Activated CD4-positive, alpha-beta memory T cell treated with anti-CD3 and anti-CD28 coated beads, Interleukin-2, amount 10 ng/mL, durations not matched to agents 7 days and 5 days (primary cell): ENCODE measurements around the gene ARID3B. TPM values are rescaled to one million over a fixed set of nuclear protein-coding genes. Genes with fewer than 3 reads are reported as not detected.
"Not testable (repeated sequence)": the region's sequence is repeated elsewhere in the genome, so short reads cannot be mapped to it uniquely, and the experiment has no call there.

Experiments
- CTCF ChIA-PET: fragments of 350-600 bp; sonication (Branson Sonifier 250); formaldehyde crosslinking; loops from one replicate; lab custom pipeline; 2021; ENCODE audit warnings: antibody characterized with exemption, inconsistent platforms; lab: Charles Lee
- POLR2A ChIA-PET: fragments of 350-600 bp; sonication (Branson Sonifier 250); formaldehyde crosslinking; loops from one replicate; lab custom pipeline; 2021; ENCODE audit warnings: antibody characterized with exemption; lab: Charles Lee
- DNase-seq: peaks from one replicate; pipeline ENCODE4 v3.0.0-alpha.2; 2020
- H3K27ac Mint-ChIP-seq: one replicate; pipeline ENCODE4 v1.8.0; 2021; ENCODE audit warnings: mild to moderate bottlenecking, mixed read lengths
- H3K27me3 Mint-ChIP-seq: one replicate; pipeline ENCODE4 v1.8.0; 2021; ENCODE audit warnings: mixed read lengths
- H3K36me3 Mint-ChIP-seq: one replicate; pipeline ENCODE4 v1.8.0; 2021; ENCODE audit warnings: low read depth, mixed read lengths
- H3K4me1 Mint-ChIP-seq: one replicate; pipeline ENCODE4 v1.8.0; 2021; ENCODE audit warnings: mixed read lengths
- H3K4me3 Mint-ChIP-seq: one replicate; pipeline ENCODE4 v1.8.0; 2021; ENCODE audit warnings: mild to moderate bottlenecking, mixed read lengths
- H3K9me3 Mint-ChIP-seq: one replicate; pipeline ENCODE4 v1.8.0; 2021; ENCODE audit warnings: mixed read lengths
- total RNA-seq, 2 experiments: library from RNA; stranded (reverse); gene quantifications; one replicate each; pipeline ENCODE4 v1.2.3, GENCODE V29; 2021

Gene ARID3B, protein sequence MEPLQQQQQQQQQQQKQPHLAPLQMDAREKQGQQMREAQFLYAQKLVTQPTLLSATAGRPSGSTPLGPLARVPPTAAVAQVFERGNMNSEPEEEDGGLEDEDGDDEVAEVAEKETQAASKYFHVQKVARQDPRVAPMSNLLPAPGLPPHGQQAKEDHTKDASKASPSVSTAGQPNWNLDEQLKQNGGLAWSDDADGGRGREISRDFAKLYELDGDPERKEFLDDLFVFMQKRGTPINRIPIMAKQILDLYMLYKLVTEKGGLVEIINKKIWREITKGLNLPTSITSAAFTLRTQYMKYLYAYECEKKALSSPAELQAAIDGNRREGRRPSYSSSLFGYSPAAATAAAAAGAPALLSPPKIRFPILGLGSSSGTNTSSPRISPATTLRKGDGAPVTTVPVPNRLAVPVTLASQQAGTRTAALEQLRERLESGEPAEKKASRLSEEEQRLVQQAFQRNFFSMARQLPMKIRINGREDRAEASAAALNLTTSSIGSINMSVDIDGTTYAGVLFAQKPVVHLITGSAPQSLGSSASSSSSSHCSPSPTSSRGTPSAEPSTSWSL
- 10 to 100 TPM; 49.2 to 52.1 TPM for total RNA-seq

DNA sequence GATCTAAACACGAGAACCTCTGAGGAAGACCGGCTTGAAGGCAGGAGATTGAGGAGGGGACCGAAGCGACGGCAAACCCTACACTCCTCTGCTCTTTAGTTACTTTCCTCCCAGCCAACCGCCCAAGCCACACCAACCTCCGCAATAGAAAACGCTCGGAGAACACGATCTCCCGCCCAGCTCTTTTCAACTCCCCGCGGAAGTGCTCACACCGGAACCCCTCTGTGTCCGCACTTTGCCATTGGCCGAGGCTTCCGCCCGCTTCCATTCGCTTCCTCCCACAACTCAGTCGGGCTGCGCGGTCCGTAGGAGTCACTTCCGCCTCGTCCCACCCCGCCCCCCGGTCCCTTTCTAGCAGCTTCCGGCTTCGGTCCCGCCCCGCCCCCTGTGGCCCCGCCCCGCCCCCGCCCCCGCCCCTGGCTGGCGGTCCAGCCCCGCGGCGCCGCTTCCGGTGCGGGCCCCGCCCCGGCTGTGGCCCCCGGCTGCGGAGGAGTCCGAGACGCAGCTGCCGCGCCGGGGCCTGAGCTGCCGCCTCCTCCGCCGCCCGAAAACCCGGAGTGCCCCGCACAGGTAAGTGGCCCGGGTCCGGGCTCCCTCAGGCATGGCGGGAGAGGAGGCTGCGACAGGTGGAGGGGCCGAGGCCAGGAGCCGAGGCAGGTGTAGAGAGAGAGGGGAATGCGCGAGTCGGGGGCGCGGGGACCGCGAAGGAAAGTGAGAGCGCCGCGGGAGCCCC is at the start of gene ARID3B:
Gene ARID3B (plus strand): TSS at position 460 of the 733 bp plus-strand sequence. CDS start 2,717 bp downstream, outside the sequence.
- ChIA-PET POLR2A (interaction anchor here (0.6 to 7.8 kb wide), 46 partner anchors 9 to 1085 kb away, joined by 3 to 99 read pairs (median 4); partner anchors contain the start of genes CLK3, PML, RPP25 and UBL7), CTCF (interaction anchor here (0.6 to 3.6 kb wide), 10 partner anchors 12 to 385 kb away, joined by 3 to 20 read pairs (median 5); partner anchors contain the start of genes CLK3 and UBL7)
- no peaks in the 10 kb centered on the region for H3K9me3 Mint-ChIP-seq
- H3K27me3 Mint-ChIP-seq: no peaks in the 10 kb centered on the region
- peaks cover 58% of the 10 kb centered on the region for H3K4me1 Mint-ChIP-seq
- H3K4me3 Mint-ChIP-seq: peak within 1 kb of the TSS; percentile 99
- DNase-seq: peak; percentile 97
- peaks cover 49% of the 10 kb centered on the region for H3K36me3 Mint-ChIP-seq
- peak within 1 kb of the TSS; percentile 96 for H3K27ac Mint-ChIP-seq

DNA sequence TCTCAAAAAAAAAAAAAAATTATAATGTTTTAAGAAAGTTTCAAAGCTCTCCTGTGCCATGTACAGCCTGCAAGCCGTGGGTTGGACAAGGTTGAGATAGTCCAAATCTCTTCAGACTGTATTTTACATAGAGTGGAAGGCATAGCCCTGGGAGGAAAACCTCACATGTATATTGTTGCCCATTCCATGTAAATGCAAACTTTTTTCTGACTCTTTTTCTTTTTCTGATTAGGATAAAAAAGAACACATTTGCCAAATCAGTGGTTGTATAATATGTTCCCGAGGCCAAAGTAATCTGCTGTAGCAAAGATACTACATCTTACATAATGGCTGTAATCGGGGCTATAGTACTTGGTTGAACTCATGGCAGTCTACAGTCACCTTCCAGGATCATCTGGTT is 44.4 kb upstream of the ARID3B start:
- Mint-ChIP-seq H3K27me3 (no peaks in the 10 kb centered on the region), H3K4me3 (no peak overlapping the region), H3K36me3 (peaks cover 2% of the 10 kb centered on the region), H3K27ac (no peak overlapping the region), H3K9me3 (no peaks in the 10 kb centered on the region), H3K4me1 (no peaks in the 10 kb centered on the region)
- CTCF ChIA-PET: no interaction called here
- POLR2A ChIA-PET: no interaction called here
- no peak for DNase-seq

DNA sequence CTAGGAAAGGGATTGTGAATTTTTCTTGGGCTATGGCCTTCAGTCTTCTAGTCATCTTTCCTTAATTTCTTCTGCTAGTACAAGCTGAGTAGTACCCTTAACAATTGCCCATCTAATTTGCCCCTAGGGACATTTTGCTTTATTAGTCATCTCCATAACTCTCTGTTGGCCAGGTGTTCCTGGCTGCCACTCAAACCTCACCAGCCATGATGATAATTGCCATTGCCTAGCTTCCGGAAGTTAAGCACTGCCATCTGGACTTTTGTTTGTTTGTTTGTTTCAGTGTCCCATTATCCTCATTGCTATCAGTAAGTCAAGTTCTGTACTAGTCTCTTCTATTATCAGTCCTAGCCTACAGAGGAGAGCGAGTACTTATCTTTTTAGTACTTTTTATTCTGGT is 43.4 kb upstream of the ARID3B start:
- Mint-ChIP-seq H3K27ac (no peak overlapping the region), H3K36me3 (peaks cover 3% of the 10 kb centered on the region), H3K4me1 (no peaks in the 10 kb centered on the region), H3K27me3 (no peaks in the 10 kb centered on the region), H3K9me3 (no peaks in the 10 kb centered on the region), H3K4me3 (no peak overlapping the region)
- DNase-seq: no peak
- ChIA-PET CTCF (no interaction called here), POLR2A (no interaction called here)

DNA sequence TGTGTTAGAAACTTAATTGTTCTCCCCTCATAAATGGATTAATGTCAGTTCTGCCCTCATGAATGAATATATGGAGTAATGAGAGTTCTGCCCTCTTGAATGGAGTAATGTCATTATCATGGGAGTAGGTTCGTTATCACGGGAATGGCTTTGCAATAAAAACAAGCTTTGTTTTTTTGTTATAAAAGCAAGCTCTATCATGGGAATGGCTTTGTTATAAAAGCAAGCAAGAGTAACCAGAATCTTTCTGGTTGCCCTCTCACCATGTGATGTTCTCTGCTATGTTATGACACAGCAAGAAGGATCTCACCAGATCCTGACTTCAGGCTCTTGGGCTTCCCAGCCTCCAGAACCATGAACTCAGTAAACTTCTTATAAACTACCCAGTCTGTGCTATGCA is 41.7 kb upstream of the ARID3B start:
- no peak overlapping the region for H3K27ac Mint-ChIP-seq
- H3K9me3 Mint-ChIP-seq: no peaks in the 10 kb centered on the region
- no peaks in the 10 kb centered on the region for H3K4me1 Mint-ChIP-seq
- H3K4me3 Mint-ChIP-seq: no peak overlapping the region
- ChIA-PET CTCF (no interaction called here), POLR2A (interaction anchor here (1.5 kb wide), 1 partner anchor 41 kb away, joined by 3 read pairs; the partner anchor contains the start of gene ARID3B)
- peaks cover 11% of the 10 kb centered on the region for H3K36me3 Mint-ChIP-seq
- H3K27me3 Mint-ChIP-seq: no peaks in the 10 kb centered on the region
- DNase-seq: no peak

DNA sequence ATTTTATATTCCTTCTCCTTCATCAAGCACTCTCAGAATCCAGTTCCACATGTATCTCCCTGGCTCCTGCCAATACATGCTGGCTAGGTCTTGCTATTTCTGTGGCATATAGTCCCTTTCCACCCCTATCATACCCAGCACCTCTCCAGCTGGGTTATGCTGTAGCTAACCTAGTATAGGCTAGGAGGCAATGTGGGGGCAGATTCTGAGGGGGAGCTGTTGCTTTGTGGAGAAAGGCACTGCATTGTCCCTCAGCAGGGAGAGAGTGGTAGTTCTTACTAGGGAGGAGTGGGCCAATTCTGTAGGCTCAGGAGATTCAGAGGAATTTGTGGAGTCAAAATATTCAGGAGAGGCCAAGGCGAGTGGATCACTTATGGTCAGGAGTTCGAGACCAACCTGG is 40.6 kb upstream of the ARID3B start:
- CTCF ChIA-PET: no interaction called here
- Mint-ChIP-seq H3K27ac (no peak overlapping the region), H3K27me3 (no peaks in the 10 kb centered on the region), H3K4me3 (no peak overlapping the region), H3K36me3 (peaks cover 11% of the 10 kb centered on the region), H3K4me1 (no peaks in the 10 kb centered on the region), H3K9me3 (no peaks in the 10 kb centered on the region)
- DNase-seq: no peak
- POLR2A ChIA-PET: interaction anchor here (1.5 kb wide), 1 partner anchor 40 kb away, joined by 3 read pairs; the partner anchor contains the start of gene ARID3B

DNA sequence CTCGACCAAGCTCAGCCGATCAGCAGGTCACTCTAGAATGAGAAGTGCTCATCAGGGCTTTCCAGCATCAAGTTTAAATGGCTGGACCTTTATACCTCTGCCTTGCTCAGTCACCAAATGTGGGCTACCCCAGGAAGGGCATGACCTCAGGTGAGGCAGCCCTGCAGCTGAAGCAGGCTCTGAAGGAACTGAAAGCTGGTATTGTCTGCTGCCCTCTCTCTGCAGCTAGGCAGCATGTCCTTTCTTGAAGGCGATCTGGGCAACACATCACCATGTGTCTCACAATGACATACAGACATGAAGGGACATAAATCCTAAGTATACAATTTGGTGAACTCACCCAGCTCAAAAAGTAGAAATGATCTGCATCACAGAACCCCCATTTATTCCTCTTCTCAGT is 38.7 kb upstream of the ARID3B start:
- Mint-ChIP-seq H3K27ac (no peak overlapping the region), H3K36me3 (peaks cover 11% of the 10 kb centered on the region), H3K4me1 (no peaks in the 10 kb centered on the region), H3K4me3 (no peak overlapping the region), H3K27me3 (no peaks in the 10 kb centered on the region), H3K9me3 (no peaks in the 10 kb centered on the region)
- no peak for DNase-seq
- POLR2A ChIA-PET: interaction anchor here (0.8 kb wide), 1 partner anchor 38 kb away, joined by 3 read pairs; the partner anchor contains the start of gene ARID3B
- CTCF ChIA-PET: no interaction called here

DNA sequence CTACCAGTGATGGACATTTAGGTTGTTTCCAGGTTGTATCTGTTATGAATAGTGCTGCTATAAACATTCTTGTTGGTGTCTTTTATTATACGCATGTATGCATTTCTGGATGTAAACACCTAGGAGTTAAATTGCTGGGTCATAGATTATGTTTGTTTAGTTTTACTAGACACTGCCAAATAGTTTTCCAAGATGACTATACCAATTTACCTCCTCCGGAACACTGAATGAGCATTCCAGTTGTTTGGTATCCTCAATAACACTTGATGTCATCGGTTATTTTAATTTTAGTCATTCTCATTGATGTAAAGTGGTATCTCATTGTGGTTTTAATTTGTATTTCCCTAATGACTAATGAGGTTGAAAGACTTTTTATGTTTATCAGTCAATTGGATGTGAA is 36.6 kb upstream of the ARID3B start:
- POLR2A ChIA-PET: no interaction called here
- H3K4me3 Mint-ChIP-seq: no peak overlapping the region
- DNase-seq: no peak
- no peaks in the 10 kb centered on the region for H3K27me3 Mint-ChIP-seq
- no peak overlapping the region for H3K27ac Mint-ChIP-seq
- H3K36me3 Mint-ChIP-seq: peaks cover 11% of the 10 kb centered on the region
- H3K4me1 Mint-ChIP-seq: no peaks in the 10 kb centered on the region
- no peaks in the 10 kb centered on the region for H3K9me3 Mint-ChIP-seq
- CTCF ChIA-PET: no interaction called here

DNA sequence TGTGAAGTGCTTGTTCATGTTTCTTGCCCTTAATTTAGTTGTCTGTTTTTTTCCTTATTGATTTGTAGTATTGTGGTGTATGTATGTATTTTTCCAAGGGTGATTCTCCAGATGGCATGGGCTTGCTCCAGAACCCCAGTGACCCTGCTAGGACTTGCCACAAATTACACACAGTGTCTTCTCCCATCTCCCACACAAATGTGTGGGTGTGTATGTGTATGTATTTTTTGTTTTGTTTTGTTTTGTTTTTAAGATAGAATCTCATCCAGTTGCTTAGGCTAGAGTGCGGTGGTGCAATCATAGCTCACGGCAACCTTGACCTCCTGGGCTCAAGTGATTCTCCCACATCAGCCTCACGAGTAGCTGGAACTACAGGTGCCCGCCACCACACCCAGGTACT is 36.2 kb upstream of the ARID3B start:
- Mint-ChIP-seq H3K27me3 (no peaks in the 10 kb centered on the region), H3K4me3 (no peak overlapping the region), H3K9me3 (no peaks in the 10 kb centered on the region), H3K36me3 (peaks cover 11% of the 10 kb centered on the region), H3K4me1 (no peaks in the 10 kb centered on the region), H3K27ac (no peak overlapping the region)
- POLR2A ChIA-PET: no interaction called here
- CTCF ChIA-PET: no interaction called here
- DNase-seq: no peak

DNA sequence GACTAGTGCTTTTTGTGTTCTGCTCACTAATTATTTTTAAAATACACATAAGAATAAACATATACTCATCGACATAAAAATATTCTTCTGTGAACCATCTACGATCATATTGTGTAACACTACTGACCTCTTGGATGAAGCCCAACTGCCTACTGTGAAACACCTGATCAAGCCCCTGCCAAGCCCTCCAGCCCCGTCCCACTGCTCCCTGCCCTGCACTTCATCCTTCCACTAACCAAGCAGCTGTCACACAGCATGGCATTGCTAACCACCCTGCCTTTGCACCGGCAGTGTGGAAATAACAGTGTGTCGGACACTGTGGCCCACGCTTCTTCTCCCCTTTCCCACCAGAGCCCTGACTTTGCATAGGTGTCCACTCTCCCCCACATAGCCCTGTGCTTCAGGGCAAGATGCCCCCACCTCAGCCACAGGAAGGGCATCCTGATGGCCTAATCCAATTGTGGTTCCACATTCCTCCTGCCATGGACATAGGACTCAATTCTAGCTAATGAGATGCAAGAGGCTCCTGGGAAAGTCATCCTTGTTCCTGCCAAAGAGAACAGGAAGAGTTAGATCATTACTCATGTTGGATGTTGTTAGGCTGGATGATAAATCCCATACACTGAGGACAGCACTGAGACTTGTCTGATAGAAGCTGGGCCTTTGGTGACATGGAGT is 35.0 kb upstream of the ARID3B start:
- H3K4me1 Mint-ChIP-seq: peaks cover 2% of the 10 kb centered on the region
- POLR2A ChIA-PET: no interaction called here
- H3K27ac Mint-ChIP-seq: no peak overlapping the region
- H3K27me3 Mint-ChIP-seq: no peaks in the 10 kb centered on the region
- no peak for DNase-seq
- H3K9me3 Mint-ChIP-seq: no peaks in the 10 kb centered on the region
- H3K36me3 Mint-ChIP-seq: peaks cover 11% of the 10 kb centered on the region
- no peak overlapping the region for H3K4me3 Mint-ChIP-seq
- CTCF ChIA-PET: no interaction called here

DNA sequence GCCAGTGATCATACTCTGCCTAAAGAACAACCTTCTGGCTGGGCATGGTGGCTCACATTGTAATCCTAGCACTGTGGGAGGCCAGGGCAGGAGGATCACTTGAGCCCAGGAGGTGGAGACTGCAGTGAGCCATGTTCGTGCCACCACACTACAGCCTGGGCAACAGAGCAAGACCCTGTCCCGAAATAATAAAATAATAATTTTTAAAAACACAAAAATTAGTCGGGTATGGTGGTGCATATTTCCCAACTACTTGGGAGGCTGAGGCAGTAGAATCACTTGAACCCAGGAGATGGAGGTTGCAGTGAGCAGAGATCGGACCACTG is 34.5 kb upstream of the ARID3B start:
- CTCF ChIA-PET: no interaction called here
- Mint-ChIP-seq H3K4me1 (peaks cover 7% of the 10 kb centered on the region), H3K27me3 (no peaks in the 10 kb centered on the region), H3K27ac (no peak overlapping the region), H3K9me3 (no peaks in the 10 kb centered on the region), H3K4me3 (no peak overlapping the region), H3K36me3 (peaks cover 11% of the 10 kb centered on the region)
- POLR2A ChIA-PET: no interaction called here
- DNase-seq: no peak

DNA sequence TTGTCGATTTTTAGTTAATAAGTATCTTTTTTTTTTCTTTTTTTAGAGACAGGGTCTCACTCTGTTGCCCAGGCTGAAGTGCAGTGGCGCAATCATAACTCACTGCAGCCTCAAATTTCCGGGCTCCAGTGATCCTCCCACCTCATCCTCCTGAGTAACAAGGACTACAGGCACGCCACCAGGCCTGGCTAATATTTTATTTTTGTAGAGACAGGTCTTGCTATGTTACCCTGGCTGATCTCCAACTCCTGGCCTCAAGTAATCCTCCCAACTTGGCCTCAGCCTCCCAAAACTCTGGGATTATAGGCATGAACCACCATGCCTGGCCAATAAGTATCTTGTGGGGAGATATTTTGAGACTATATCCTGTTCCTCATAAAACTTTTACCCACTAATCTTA is 29.4 kb upstream of the ARID3B start:
- peak overlapping the region; percentile 75 for H3K27ac Mint-ChIP-seq
- H3K4me1 Mint-ChIP-seq: peaks cover 20% of the 10 kb centered on the region
- peaks cover 7% of the 10 kb centered on the region for H3K36me3 Mint-ChIP-seq
- no peak overlapping the region for H3K4me3 Mint-ChIP-seq
- ChIA-PET POLR2A (interaction anchor here (0.6 to 1.1 kb wide), 2 partner anchors 29 to 41 kb away, joined by 3 read pairs; partner anchors contain the start of gene ARID3B), CTCF (no interaction called here)
- H3K9me3 Mint-ChIP-seq: no peaks in the 10 kb centered on the region
- DNase-seq: no peak
- H3K27me3 Mint-ChIP-seq: no peaks in the 10 kb centered on the region

DNA sequence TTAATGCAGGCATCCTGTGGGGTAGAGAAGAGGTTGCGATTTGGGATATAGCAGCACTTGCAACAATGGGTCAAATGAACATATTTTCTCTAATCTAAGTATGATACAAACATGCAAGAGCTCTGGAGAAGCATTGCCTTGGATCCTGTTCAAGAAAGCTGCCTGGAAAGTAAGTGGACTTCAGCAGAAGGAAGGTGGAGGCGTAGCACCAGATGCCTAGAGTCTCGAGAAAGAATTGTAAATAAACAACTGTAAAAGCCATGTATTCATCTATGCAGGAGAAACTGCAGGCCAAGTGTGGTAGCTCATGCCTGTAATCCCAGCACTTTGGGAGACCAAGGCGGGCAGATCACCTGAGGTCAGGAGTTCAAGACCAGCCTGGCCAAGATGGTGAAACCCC is 27.0 kb upstream of the ARID3B start:
- POLR2A ChIA-PET: interaction anchor here (2.8 kb wide), 1 partner anchor 27 kb away, joined by 12 read pairs; the partner anchor contains the start of gene ARID3B
- H3K4me1 Mint-ChIP-seq: peaks cover 20% of the 10 kb centered on the region
- DNase-seq, H3K4me3 Mint-ChIP-seq, H3K27me3 Mint-ChIP-seq, H3K9me3 Mint-ChIP-seq, H3K27ac Mint-ChIP-seq, CTCF ChIA-PET, H3K36me3 Mint-ChIP-seq: not testable (repeated sequence)
